GM12878 (cell line): ENCODE measurements around the gene POU2F1. TPM values are rescaled to one million over a fixed set of nuclear protein-coding genes. Genes with fewer than 3 reads are reported as not detected.

Source experiments
- ATAC-seq: fragments of 200-7000 bp; cut with Tn5 transposase; 3 replicates; pipeline ENCODE4 v1.9.1; 2020; ENCODE audit warnings: mild to moderate bottlenecking, moderate library complexity
- BruUV-seq: library from RNA; stranded (reverse); fragments of 400-500 nt; replicated peaks from 2 replicates; lab custom pipeline; 2021; lab: Mats Ljungman, UMichigan
- CTCF ChIA-PET: fragments of 300-600 bp; sonication (Branson Sonifier 250); formaldehyde crosslinking; extraction: SDS; loops from one replicate; lab custom pipeline; 2021; ENCODE audit warnings: inconsistent platforms; lab: Yijun Ruan, JAX
- POLR2A ChIA-PET: fragments of 350-600 bp; formaldehyde crosslinking; extraction: SDS; loops from one replicate; lab custom pipeline; 2021; ENCODE audit warnings: inconsistent platforms; lab: Charles Lee
- RAD21 ChIA-PET: fragments of 300-600 bp; sonication (Branson Sonifier 250); formaldehyde crosslinking; loops from one replicate; lab custom pipeline; 2023; ENCODE audit warnings: antibody characterized with exemption; ENCODE audit not compliant: unreplicated experiment; lab: Charles Lee
- SMC1A ChIA-PET: fragments of 300-600 bp; sonication (Branson Sonifier 250); formaldehyde crosslinking; loops from one replicate; lab custom pipeline; 2023; ENCODE audit not compliant: unreplicated experiment, uncharacterized antibody; lab: Charles Lee
- DNase-seq: peaks from one replicate; pipeline ENCODE4 v3.0.0-alpha.2; 2011; ENCODE audit warnings: low read depth, low spot score
- FAIRE-seq: peaks from 3 replicates; lab custom pipeline; 2011; peaks lifted over from hg19 to GRCh38; lab: Jason Lieb, UNC
- H2AFZ ChIP-seq: 2 replicates; pipeline ENCODE4 v1.6.0; 2011; ENCODE audit warnings: low read depth, low read length, control low read depth; ENCODE audit not compliant: control insufficient read depth
- H3K27ac ChIP-seq: 2 replicates; pipeline ENCODE4 v1.5.1; 2011; ENCODE audit warnings: control low read depth; ENCODE audit not compliant: control insufficient read depth, insufficient read depth
- H3K27me3 ChIP-seq, 2 experiments: replicated peaks in 1 of 2; 2 replicates each; pipeline versions ENCODE4 v1.6.0 to v1.6.1; 2011; ENCODE audit warnings: low read length in 1 of 2; ENCODE audit not compliant: control insufficient read depth in 2 of 2, insufficient read depth in 2 of 2
- H3K36me3 ChIP-seq, 2 experiments: 2 replicates each; pipeline ENCODE4 v1.5.1; 2011; ENCODE audit warnings: low read length in 1 of 2; ENCODE audit not compliant: control insufficient read depth in 2 of 2, insufficient read depth in 2 of 2
- H3K4me1 ChIP-seq: 2 replicates; pipeline ENCODE4 v1.6.1; 2011; ENCODE audit warnings: mild to moderate bottlenecking, low read length, moderate library complexity, mixed read lengths; ENCODE audit not compliant: control insufficient read depth, insufficient read depth
- H3K4me2 ChIP-seq: 2 replicates; pipeline ENCODE4 v1.6.0; 2011; ENCODE audit warnings: control low read depth; ENCODE audit not compliant: control insufficient read depth, insufficient read depth
- H3K4me3 ChIP-seq: fragments of 200-600 bp; sonication (generic); 2 replicates; pipeline ENCODE4 v1.5.1; 2016
- H3K79me2 ChIP-seq: 2 replicates; pipeline ENCODE4 v1.6.0; 2011; ENCODE audit warnings: low read length; ENCODE audit not compliant: control insufficient read depth, insufficient read depth
- H3K9ac ChIP-seq: 2 replicates; pipeline ENCODE4 v1.8.0; 2011; ENCODE audit warnings: low read length, control low read depth, mixed read lengths; ENCODE audit not compliant: control insufficient read depth, insufficient read depth
- H3K9me3 ChIP-seq: replicated peaks from 3 replicates; pipeline ENCODE4 v1.5.1; 2011; ENCODE audit warnings: mild to moderate bottlenecking, low read length; ENCODE audit not compliant: control insufficient read depth, insufficient read depth
- H4K20me1 ChIP-seq: 2 replicates; pipeline ENCODE4 v1.6.0; 2011; ENCODE audit not compliant: control insufficient read depth, insufficient read depth
- CREM ChIP-seq: IDR thresholded peaks from 2 replicates; pipeline ENCODE4 v1.6.1; 2014; ENCODE audit warnings: antibody characterized with exemption, low read depth
- GABPA ChIP-seq: IDR thresholded peaks from 2 replicates; pipeline ENCODE4 v1.6.1; 2014; ENCODE audit warnings: antibody characterized with exemption, low read depth, mild to moderate bottlenecking, inconsistent platforms
- IRF4 ChIP-seq: IDR thresholded peaks from 2 replicates; pipeline ENCODE4 v1.6.1; 2011; ENCODE audit warnings: low read depth, low read length
- NFIC ChIP-seq: IDR thresholded peaks from 2 replicates; pipeline ENCODE4 v1.6.1; 2012; ENCODE audit warnings: low read depth, mild to moderate bottlenecking, inconsistent platforms, low read length, moderate library complexity
- NFYA ChIP-seq: IDR thresholded peaks from 2 replicates; pipeline ENCODE4 v1.6.1; 2011; ENCODE audit warnings: low read depth, mild to moderate bottlenecking, low read length, improper control_type of control experiment, borderline replicate concordance
- NR2C1 ChIP-seq: fragments of 450-650 bp; IDR thresholded peaks from 2 replicates; pipeline ENCODE4 v1.6.1; 2017; ENCODE audit warnings: antibody characterized with exemption, mild to moderate bottlenecking, moderate library complexity
- PAX8 ChIP-seq: fragments of 450-650 bp; IDR thresholded peaks from 2 replicates; pipeline ENCODE4 v1.6.1; 2017; ENCODE audit warnings: mild to moderate bottlenecking, moderate library complexity
- POLR2A ChIP-seq: IDR thresholded peaks from 2 replicates; pipeline ENCODE4 v1.6.1; 2011; ENCODE audit warnings: low read depth, mild to moderate bottlenecking, low read length
- RFX5 ChIP-seq: IDR thresholded peaks from 2 replicates; pipeline ENCODE4 v1.6.1; 2011; ENCODE audit warnings: low read depth, low read length, improper control_type of control experiment
- SPI1 ChIP-seq: IDR thresholded peaks from 2 replicates; pipeline ENCODE4 v1.6.1; 2011; ENCODE audit warnings: low read depth, mild to moderate bottlenecking, low read length, moderate library complexity, borderline replicate concordance; ENCODE audit not compliant: insufficient read depth
- TARDBP ChIP-seq: IDR thresholded peaks from 2 replicates; pipeline ENCODE4 v1.6.1; 2016; ENCODE audit warnings: borderline replicate concordance
- TCF3 ChIP-seq: IDR thresholded peaks from 2 replicates; pipeline ENCODE4 v1.6.1; 2012; ENCODE audit warnings: low read depth, mild to moderate bottlenecking, low read length, borderline replicate concordance; ENCODE audit not compliant: insufficient read depth
- WGBS: methylation state at CpG from one replicate; pipeline ENCODE4 v1.1.6; 2016; ENCODE audit warnings: low lambda C conversion rate; ENCODE audit not compliant: insufficient replicate concordance, insufficient coverage; ENCODE audit errors: missing lambda C conversion rate; 5-methylcytosine and 5-hydroxymethylcytosine counted together
- in situ Hi-C: fragments of 300-500 bp; cut with MboI; formaldehyde crosslinking; loops from 9 replicates; pipeline ENCODE4 v1.14.3; 2018; ENCODE audit warnings: mixed read lengths
- intact Hi-C: fragments of 100-400 bp; cut with micrococcal nuclease; formaldehyde crosslinking; loops from one replicate; pipeline ENCODE4 v1.14.2; 2022; ENCODE audit not compliant: unreplicated experiment
- polyA plus RNA-seq, 11 experiments: library from polyadenylated mRNA; depleted of rRNA in 4 of 11; unstranded in 6 of 11; stranded (reverse) in 5 of 11; fragments of >200 nt; fragmentation: Nextera tagmentation in 4 of 11; fragmentation: Illumina TruSeq in 1 of 11; extraction: Ambion mirVana in 4 of 11; extraction: Trizol in 1 of 11; gene quantifications; 1 replicate in 1 of 11; 2 replicates in 10 of 11; pipeline versions ENCODE4 v1.2.1 to v1.2.3, GENCODE V29; 2011 to 2016; ENCODE audit warnings: inconsistent platforms in 2 of 11, missing spikeins in 2 of 11, low read depth in 1 of 11
- total RNA-seq, 4 experiments: library from RNA; depleted of rRNA in 3 of 4; stranded (reverse); fragments of >200 nt in 3 of 4; fragmentation: Illumina TruSeq in 1 of 4; extraction: Trizol in 1 of 4; gene quantifications; 2 replicates each; pipeline versions ENCODE4 v1.2.1 to v1.2.3, GENCODE V29; 2013 to 2021
- TF ChIP-seq, protein P1 (sequence below): fragments of 450-650 bp; conservative IDR thresholded peaks from 2 replicates; pipeline ENCODE4 v1.6.1; 2017; ENCODE audit warnings: mild to moderate bottlenecking, moderate library complexity
- TF ChIP-seq, protein P2 (sequence below): IDR thresholded peaks from 2 replicates; pipeline ENCODE4 v1.6.1; 2011; ENCODE audit warnings: low read depth, mild to moderate bottlenecking, low read length, moderate library complexity, borderline replicate concordance; ENCODE audit errors: extremely low read depth
- TF ChIP-seq, protein P3 (sequence below): IDR thresholded peaks from 2 replicates; pipeline ENCODE4 v1.6.1; 2011; ENCODE audit warnings: borderline replicate concordance, low read depth, mild to moderate bottlenecking, moderate library complexity, low read length; ENCODE audit not compliant: insufficient read depth, poor library complexity, severe bottlenecking

POU2F1 gene
- total and polyA plus RNA-seq, 10 of the 15 experiments (the other 5 are each of a cell fraction or from before 2014, with no cell fraction given) = 2.5 to 21.7 (median 12.5) TPM

DNA sequence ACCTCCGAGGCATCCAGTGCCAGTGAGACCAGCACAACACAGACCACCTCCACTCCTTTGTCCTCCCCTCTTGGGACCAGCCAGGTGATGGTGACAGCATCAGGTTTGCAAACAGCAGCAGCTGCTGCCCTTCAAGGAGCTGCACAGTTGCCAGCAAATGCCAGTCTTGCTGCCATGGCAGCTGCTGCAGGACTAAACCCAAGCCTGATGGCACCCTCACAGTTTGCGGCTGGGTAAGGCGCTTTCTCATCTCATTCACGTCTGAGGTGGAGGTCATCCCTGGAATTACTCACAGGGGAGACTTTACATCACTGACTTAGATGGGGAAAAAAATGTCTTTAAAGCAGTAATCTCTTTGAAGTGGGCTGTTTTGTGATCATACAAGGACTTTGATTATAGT lies 191.4 kb downstream of the POU2F1 start:
- CTCF ChIA-PET = interaction anchor here (0.9 to 1.5 kb wide), 6 partner anchors 8 to 352 kb away, joined by 3 to 7 read pairs (median 4); no protein-coding TSS in a partner anchor
- RAD21 ChIA-PET = no interaction called here
- Histone ChIP-seq H2AFZ (no peak overlapping the region), H3K4me1 (no peaks in the 10 kb centered on the region), H3K9ac (no peak overlapping the region), H3K79me2 (no peaks in the 10 kb centered on the region), H3K4me2 (no peak overlapping the region), H3K27me3 (no peaks in the 10 kb centered on the region), H3K9me3 (no peaks in the 10 kb centered on the region), H3K27ac (no peak overlapping the region), H4K20me1 (no peaks in the 10 kb centered on the region), H3K4me3 (no peak overlapping the region), H3K36me3 (peaks cover 10 to 11% of the 10 kb centered on the region in 2 experiments; a peak in 3 of 4 replicates)
- intact Hi-C loops = no loop called here
- DNase-seq (no peak), ATAC-seq (no peak), FAIRE-seq (no peak)
- SMC1A ChIA-PET = interaction anchor here (0.6 to 1.1 kb wide), 4 partner anchors 10 to 181 kb away, joined by 3 read pairs; no protein-coding TSS in a partner anchor
- TF ChIP-seq GABPA (no peak), TCF3 (no peak), NR2C1 (no peak), NFYA (no peak), RFX5 (no peak), TARDBP (no peak), CREM (no peak), PAX8 (no peak), POLR2A (no peak), IRF4 (no peak), NFIC (no peak), SPI1 (no peak)
- TF ChIP-seq, protein P1, sequence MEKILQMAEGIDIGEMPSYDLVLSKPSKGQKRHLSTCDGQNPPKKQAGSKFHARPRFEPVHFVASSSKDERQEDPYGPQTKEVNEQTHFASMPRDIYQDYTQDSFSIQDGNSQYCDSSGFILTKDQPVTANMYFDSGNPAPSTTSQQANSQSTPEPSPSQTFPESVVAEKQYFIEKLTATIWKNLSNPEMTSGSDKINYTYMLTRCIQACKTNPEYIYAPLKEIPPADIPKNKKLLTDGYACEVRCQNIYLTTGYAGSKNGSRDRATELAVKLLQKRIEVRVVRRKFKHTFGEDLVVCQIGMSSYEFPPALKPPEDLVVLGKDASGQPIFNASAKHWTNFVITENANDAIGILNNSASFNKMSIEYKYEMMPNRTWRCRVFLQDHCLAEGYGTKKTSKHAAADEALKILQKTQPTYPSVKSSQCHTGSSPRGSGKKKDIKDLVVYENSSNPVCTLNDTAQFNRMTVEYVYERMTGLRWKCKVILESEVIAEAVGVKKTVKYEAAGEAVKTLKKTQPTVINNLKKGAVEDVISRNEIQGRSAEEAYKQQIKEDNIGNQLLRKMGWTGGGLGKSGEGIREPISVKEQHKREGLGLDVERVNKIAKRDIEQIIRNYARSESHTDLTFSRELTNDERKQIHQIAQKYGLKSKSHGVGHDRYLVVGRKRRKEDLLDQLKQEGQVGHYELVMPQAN = no peak
- TF ChIP-seq, protein P2, sequence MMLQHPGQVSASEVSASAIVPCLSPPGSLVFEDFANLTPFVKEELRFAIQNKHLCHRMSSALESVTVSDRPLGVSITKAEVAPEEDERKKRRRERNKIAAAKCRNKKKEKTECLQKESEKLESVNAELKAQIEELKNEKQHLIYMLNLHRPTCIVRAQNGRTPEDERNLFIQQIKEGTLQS = no peak
- TF ChIP-seq, protein P3, sequence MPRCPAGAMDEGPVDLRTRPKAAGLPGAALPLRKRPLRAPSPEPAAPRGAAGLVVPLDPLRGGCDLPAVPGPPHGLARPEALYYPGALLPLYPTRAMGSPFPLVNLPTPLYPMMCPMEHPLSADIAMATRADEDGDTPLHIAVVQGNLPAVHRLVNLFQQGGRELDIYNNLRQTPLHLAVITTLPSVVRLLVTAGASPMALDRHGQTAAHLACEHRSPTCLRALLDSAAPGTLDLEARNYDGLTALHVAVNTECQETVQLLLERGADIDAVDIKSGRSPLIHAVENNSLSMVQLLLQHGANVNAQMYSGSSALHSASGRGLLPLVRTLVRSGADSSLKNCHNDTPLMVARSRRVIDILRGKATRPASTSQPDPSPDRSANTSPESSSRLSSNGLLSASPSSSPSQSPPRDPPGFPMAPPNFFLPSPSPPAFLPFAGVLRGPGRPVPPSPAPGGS = no peak
- no TSS peak for BruUV-seq
- in situ Hi-C loops = no loop called here
- 26% methylated on average over 4 of the region's 4 CpGs for WGBS
- POLR2A ChIA-PET = no interaction called here
